Measurements from ENCODE around the gene PSD2.

The PSD2 gene

GRCh38 chr5:139799359-139799758 is 3.8 kb downstream of the PSD2 start:
- H3K4me3 ChIP-seq (ENCODE audit: low read depth, low read length): no peak overlapping the region
- no peak for TF ChIP-seq CTCF (IDR thresholded peaks at IDR 0.05; ENCODE audit: borderline replicate concordance, insufficient read depth, low read depth, low read length)

- no peak overlapping the region for H3K4me3 ChIP-seq (ENCODE audit: low read depth, low read length)
- no peak for TF ChIP-seq CTCF (IDR thresholded peaks at IDR 0.05; ENCODE audit: borderline replicate concordance, insufficient read depth, low read depth, low read length)
Measured at GRCh38 chr5:139803978-139804377, 8.4 kb downstream of the PSD2 start.

GRCh38 chr5:139804800-139805397 is 9.3 kb downstream of the PSD2 start:
- no peak overlapping the region for H3K4me3 ChIP-seq (ENCODE audit: low read depth, low read length)
- TF ChIP-seq CTCF (IDR thresholded peaks at IDR 0.05; ENCODE audit: borderline replicate concordance, insufficient read depth, low read depth, low read length): no peak

GRCh38 chr5:139805545-139805944 is 9.9 kb downstream of the PSD2 start:
- TF ChIP-seq CTCF (IDR thresholded peaks at IDR 0.05; ENCODE audit: borderline replicate concordance, insufficient read depth, low read depth, low read length): no peak

GRCh38 chr5:139806111-139806510 is 10.5 kb downstream of the PSD2 start:
- TF ChIP-seq CTCF (IDR thresholded peaks at IDR 0.05; ENCODE audit: borderline replicate concordance, insufficient read depth, low read depth, low read length): no peak
- no peak overlapping the region for H3K4me3 ChIP-seq (ENCODE audit: low read depth, low read length)

More at GRCh38 chr5:139805545-139805944, 9.9 kb downstream of the PSD2 start:
- no peak overlapping the region for H3K4me3 ChIP-seq (ENCODE audit: low read depth, low read length)

- no peak for TF ChIP-seq CTCF (IDR thresholded peaks at IDR 0.05; ENCODE audit: borderline replicate concordance, insufficient read depth, low read depth, low read length)
- H3K4me3 ChIP-seq (ENCODE audit: low read depth, low read length): no peak overlapping the region
Measured at GRCh38 chr5:139806726-139807646, 11.4 kb downstream of the PSD2 start.

GRCh38 chr5:139807647-139808030 is 12.0 kb downstream of the PSD2 start:
- no peak overlapping the region for H3K4me3 ChIP-seq (ENCODE audit: low read depth, low read length)
- TF ChIP-seq CTCF (IDR thresholded peaks at IDR 0.05; ENCODE audit: borderline replicate concordance, insufficient read depth, low read depth, low read length): no peak
